Activated CD8-positive, alpha-beta memory T cell treated with anti-CD3 and anti-CD28 coated beads, Interleukin-2, amount 10 ng/mL, durations not matched to agents 7 days and 5 days (primary cell): Measurements from ENCODE around the gene HMCN2. TPM values are rescaled to one million over a fixed set of nuclear protein-coding genes. Genes with fewer than 3 reads are reported as not detected.
"Not testable (repeated sequence)": the region's sequence is repeated elsewhere in the genome, so short reads cannot be mapped to it uniquely, and the experiment has no call there.

Source experiments
- ATAC-seq: fragments of 150-1000 bp; cut with Tn5 transposase; one replicate; pipeline ENCODE4 v1.10.0; 2021; ENCODE audit warnings: moderate library complexity
- CTCF ChIA-PET: fragments of 350-600 bp; sonication (Branson Sonifier 250); formaldehyde crosslinking; loops from one replicate; lab custom pipeline; 2021; ENCODE audit warnings: antibody characterized with exemption; lab: Charles Lee
- DNase-seq: peaks from one replicate; pipeline ENCODE4 v3.0.0-alpha.2; 2020
- H3K27ac Mint-ChIP-seq: one replicate; pipeline ENCODE4 v1.8.0; 2021; ENCODE audit warnings: mild to moderate bottlenecking, mixed read lengths
- H3K27me3 Mint-ChIP-seq: one replicate; pipeline ENCODE4 v1.8.0; 2021; ENCODE audit warnings: mixed read lengths
- H3K36me3 Mint-ChIP-seq: one replicate; pipeline ENCODE4 v1.8.0; 2021; ENCODE audit warnings: mild to moderate bottlenecking, mixed read lengths
- H3K4me1 Mint-ChIP-seq: one replicate; pipeline ENCODE4 v1.8.0; 2021; ENCODE audit warnings: mixed read lengths
- H3K4me3 Mint-ChIP-seq: one replicate; pipeline ENCODE4 v1.8.0; 2021; ENCODE audit warnings: mild to moderate bottlenecking, moderate library complexity, mixed read lengths
- H3K9me3 Mint-ChIP-seq: one replicate; pipeline ENCODE4 v1.8.0; 2022; ENCODE audit warnings: low read depth, mixed read lengths
- total RNA-seq, 2 experiments: library from RNA; stranded (reverse); gene quantifications; one replicate each; pipeline ENCODE4 v1.2.3, GENCODE V29; 2021

The HMCN2 gene
- total RNA-seq, 2 experiments from 2014 or later: not detected

DNA sequence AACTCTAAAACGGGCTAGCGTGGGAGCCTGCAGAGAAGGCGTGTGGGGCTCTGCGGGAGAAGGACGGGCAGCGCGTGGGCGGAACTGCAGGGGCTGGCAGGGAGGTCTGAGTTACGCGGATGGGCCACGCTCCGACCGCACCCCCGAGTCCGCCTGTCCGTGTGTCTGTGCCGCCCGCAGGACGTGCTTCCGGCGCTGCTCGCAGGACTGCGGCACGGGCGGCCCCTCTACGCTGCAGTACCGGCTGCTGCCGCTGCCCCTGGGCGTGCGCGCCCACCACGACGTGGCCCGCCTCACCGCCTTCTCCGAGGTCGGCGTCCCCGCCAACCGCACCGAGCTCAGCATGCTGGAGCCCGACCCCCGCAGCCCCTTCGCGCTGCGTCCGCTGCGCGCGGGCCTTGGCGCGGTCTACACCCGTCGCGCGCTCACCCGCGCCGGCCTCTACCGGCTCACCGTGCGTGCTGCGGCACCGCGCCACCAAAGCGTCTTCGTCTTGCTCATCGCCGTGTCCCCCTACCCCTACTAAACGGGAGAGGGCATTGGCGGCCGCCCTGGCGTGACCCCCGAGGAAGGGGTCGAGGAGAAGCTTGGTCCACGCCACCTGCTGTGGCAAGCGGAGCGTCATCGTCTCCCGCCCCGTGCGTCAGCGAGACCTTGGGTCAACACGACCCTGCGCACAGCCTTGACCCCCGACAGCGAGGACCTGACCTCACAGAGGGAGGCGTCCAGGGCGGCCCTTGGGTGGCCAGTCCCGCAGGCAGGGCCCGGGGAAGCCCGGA lies 167.8 kb downstream of the HMCN2 start:
- Mint-ChIP-seq H3K9me3 (no peaks in the 10 kb centered on the region), H3K27ac (no peak overlapping the region), H3K4me3 (no peak overlapping the region), H3K27me3 (peaks cover 32% of the 10 kb centered on the region), H3K36me3 (no peaks in the 10 kb centered on the region), H3K4me1 (peaks cover 7% of the 10 kb centered on the region)
- DNase-seq (peak; percentile 67), ATAC-seq (peak; percentile 92)
- CTCF ChIA-PET: interaction anchor here (1.7 kb wide), 1 partner anchor 15 kb away, joined by 4 read pairs; no protein-coding TSS in a partner anchor

DNA sequence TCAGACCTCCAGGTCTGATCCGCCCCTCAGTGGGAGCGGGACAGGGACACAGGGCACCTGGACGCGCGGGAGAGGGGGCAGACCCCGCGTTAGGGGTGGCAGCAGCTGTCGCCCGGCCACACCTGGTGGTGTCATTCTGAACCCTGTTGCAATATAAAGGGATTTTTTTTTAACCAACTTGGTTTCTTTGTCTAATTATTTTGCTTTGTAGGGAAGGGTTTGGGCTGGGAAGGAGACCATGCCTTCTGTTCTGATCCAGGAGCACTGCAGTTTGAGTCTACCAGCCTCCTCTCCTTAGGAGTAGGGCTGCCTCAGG lies 168.3 kb downstream of the HMCN2 start:
- Mint-ChIP-seq H3K36me3 (no peaks in the 10 kb centered on the region), H3K27ac (no peak overlapping the region), H3K4me3 (no peak overlapping the region), H3K4me1 (peaks cover 7% of the 10 kb centered on the region), H3K9me3 (no peaks in the 10 kb centered on the region), H3K27me3 (peaks cover 32% of the 10 kb centered on the region)
- CTCF ChIA-PET: interaction anchor here (1.7 kb wide), 1 partner anchor 14 kb away, joined by 4 read pairs; no protein-coding TSS in a partner anchor
- no peak for DNase-seq
- ATAC-seq: no peak

DNA sequence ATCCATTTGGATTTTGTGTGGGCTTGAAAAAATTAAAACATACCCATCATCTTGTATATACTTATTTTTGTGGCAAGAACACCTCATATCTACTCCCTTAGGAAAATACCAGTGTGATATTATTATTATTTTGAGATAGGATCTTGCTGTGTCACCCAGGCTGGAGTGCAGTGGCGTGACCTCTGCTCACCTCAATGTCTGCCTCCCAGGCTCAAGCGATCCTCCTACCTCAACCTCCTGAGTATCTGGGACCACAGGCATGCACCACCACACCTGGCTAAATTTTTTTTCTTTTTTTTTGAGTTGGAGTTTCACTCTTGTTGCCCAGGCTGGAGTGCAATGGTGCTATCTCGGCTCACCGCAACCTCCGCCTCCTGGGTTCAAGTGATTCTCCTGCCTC lies 169.1 kb downstream of the HMCN2 start:
- H3K4me3 Mint-ChIP-seq, ATAC-seq, H3K27ac Mint-ChIP-seq, DNase-seq, H3K9me3 Mint-ChIP-seq, H3K36me3 Mint-ChIP-seq, H3K4me1 Mint-ChIP-seq: not testable (repeated sequence)
- peaks cover 32% of the 10 kb centered on the region for H3K27me3 Mint-ChIP-seq
- CTCF ChIA-PET: interaction anchor here (0.7 kb wide), 1 partner anchor 24 kb away, joined by 3 read pairs; no protein-coding TSS in a partner anchor

DNA sequence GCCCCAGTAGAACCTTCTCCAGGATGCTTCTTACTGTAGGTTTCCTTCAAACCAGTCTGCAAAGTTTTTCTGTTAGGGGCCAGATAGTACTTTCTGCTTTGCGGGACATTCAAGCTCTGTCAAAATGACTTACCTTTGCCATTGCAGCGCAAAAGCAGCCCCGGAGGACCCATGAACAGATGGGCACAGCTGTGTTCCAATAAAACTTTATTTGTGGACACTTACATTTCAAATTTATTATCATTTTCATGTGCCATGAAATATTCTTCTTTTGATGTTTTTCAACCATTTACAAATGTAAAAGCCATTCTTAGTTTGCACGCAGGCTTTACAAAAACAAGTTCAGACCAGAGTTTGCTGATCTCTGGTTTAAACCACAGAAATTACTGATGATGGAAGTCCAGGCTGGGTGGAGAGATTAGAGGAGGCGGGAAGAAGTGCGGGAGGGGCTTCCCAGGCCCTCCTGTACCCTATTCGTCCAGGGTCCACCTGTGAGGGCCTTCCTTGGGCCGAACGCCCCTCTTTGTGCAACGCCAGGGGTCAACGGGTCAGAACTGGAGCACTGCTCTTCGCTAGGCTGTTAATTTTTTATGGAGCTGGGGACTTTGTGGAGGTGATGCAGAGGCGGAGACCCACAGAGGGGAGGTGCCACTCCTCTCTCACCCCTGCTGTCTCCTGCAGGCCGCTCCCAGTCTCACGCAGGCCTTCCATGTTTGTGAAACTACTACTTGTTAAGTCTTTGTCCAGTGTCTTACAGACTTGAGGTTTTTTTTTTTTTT lies 171.6 kb downstream of the HMCN2 start:
- CTCF ChIA-PET: no interaction called here
- Mint-ChIP-seq H3K9me3 (peaks cover 10% of the 10 kb centered on the region), H3K4me3 (no peak overlapping the region), H3K36me3 (peaks cover 4% of the 10 kb centered on the region), H3K27me3 (peaks cover 29% of the 10 kb centered on the region), H3K4me1 (peaks cover 7% of the 10 kb centered on the region), H3K27ac (no peak overlapping the region)
- DNase-seq (no peak), ATAC-seq (no peak)

DNA sequence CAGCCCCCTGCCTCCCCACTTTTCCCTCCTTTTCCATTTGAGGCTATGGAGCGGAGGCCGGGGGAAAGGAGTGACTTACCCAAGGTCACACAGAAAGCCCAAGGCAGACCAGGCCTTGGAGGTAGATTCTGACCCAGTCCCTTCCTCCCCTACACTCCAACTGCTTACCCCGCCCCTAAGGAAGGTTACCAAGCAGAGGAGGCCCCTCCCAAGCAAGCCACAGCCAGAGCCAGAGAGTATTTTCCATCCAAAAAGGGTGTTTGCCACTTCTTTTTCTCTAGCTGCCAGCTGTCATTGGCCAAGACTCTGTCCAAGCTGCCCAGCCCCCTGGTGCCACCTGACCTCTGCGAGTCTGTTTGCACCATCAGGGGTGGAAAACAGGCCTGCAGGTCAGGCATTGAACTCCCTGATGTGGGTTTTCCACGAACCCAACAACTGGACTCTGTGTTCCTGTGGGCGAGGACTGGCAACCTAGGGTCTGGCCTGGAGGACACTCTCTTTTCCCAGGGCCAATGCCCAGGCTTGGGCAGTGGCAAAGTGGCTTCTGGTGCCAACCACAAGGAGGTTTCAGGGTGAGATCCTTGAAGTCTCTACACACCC lies 172.9 kb downstream of the HMCN2 start:
- Mint-ChIP-seq H3K36me3 (peaks cover 4% of the 10 kb centered on the region), H3K4me3 (no peak overlapping the region), H3K27ac (no peak overlapping the region), H3K4me1 (no peaks in the 10 kb centered on the region), H3K27me3 (peaks cover 25% of the 10 kb centered on the region), H3K9me3 (peaks cover 10% of the 10 kb centered on the region)
- CTCF ChIA-PET: no interaction called here
- no peak for ATAC-seq
- no peak for DNase-seq

DNA sequence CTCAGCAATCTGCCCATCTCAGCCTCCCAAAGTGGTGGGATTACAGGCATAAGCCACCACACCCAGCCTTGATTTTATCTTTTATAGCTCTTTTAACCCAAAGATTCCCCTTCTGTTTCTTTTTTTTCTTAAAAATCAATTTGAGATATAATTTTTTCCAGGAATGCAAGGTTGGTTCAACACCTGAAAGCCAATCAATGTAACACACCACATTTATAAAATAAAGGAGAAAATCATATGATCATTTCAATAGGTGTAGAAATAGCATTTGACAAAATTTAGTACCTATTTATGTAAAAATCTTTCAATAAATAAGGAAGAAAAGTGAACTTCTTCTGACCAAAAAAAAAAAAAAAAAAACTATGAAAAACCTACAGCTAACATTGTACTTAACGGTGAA lies 175.5 kb downstream of the HMCN2 start:
- CTCF ChIA-PET: interaction anchor here (0.6 kb wide), 1 partner anchor 258 kb away, joined by 3 read pairs; no protein-coding TSS in a partner anchor
- H3K9me3 Mint-ChIP-seq: peaks cover 10% of the 10 kb centered on the region
- H3K4me1 Mint-ChIP-seq: no peaks in the 10 kb centered on the region
- peaks cover 4% of the 10 kb centered on the region for H3K36me3 Mint-ChIP-seq
- ATAC-seq (no peak), DNase-seq (no peak)
- peaks cover 32% of the 10 kb centered on the region for H3K27me3 Mint-ChIP-seq
- no peak overlapping the region for H3K27ac Mint-ChIP-seq
- H3K4me3 Mint-ChIP-seq: no peak overlapping the region

DNA sequence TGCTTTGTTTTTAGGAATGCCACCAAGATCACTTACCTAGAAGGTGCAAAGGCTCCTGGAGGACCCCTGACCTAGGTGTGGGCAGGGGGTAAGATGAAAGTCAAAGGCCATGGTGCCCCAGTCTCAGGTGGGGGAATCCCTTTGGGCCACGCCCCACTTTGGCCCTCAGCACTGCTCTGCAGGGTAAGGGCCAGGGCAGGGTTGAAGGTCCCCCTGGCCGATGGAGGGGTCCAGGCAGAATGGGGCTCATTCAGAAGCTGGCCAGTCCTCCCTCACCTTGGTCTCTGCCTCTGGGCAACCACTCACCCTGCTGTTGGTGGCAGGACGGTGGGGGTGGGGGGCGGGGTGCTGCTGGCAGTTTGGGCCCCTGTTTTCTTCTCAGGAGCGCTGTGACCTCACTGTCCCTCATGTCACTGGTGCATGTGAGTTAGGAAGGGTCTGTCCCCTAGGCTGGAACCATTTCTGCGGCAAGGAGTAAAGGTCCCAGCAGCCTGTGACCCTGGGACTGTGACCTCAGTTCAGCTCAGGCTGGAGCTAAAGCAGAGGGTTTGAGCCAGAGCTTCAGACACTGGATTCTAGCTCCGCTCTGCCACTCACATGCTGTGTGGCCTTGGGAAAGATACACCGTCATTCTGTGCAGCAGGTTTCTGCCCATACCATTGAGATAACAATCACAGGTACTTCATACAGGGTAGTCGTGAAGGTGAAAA lies 177.3 kb downstream of the HMCN2 start:
- H3K27me3 Mint-ChIP-seq: peaks cover 28% of the 10 kb centered on the region
- no peak overlapping the region for H3K4me3 Mint-ChIP-seq
- CTCF ChIA-PET: no interaction called here
- peaks cover 4% of the 10 kb centered on the region for H3K36me3 Mint-ChIP-seq
- ATAC-seq (no peak), DNase-seq (no peak)
- H3K27ac Mint-ChIP-seq: no peak overlapping the region
- peaks cover 10% of the 10 kb centered on the region for H3K9me3 Mint-ChIP-seq
- H3K4me1 Mint-ChIP-seq: peaks cover 7% of the 10 kb centered on the region

DNA sequence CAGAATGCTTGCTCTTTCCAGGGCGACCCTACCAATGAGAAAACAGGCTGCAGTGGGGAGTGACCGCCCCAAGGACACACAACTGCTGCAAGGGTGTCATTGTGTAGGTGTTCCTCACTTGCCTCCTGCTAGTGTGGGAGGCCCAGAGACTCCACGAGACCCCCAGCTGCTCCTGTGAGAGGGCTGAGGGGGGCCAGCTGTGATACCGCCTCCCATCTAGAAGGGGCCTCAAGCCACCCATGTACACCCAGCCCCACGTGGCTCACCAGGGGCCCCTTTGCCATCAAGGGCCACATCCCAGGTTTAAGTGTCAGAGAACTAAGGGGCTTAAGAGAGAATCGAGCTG lies 177.9 kb downstream of the HMCN2 start:
- Mint-ChIP-seq H3K27me3 (peaks cover 28% of the 10 kb centered on the region), H3K27ac (no peak overlapping the region), H3K9me3 (peaks cover 10% of the 10 kb centered on the region), H3K4me1 (peaks cover 11% of the 10 kb centered on the region), H3K4me3 (no peak overlapping the region), H3K36me3 (peaks cover 4% of the 10 kb centered on the region)
- DNase-seq (no peak), ATAC-seq (no peak)
- CTCF ChIA-PET: no interaction called here

DNA sequence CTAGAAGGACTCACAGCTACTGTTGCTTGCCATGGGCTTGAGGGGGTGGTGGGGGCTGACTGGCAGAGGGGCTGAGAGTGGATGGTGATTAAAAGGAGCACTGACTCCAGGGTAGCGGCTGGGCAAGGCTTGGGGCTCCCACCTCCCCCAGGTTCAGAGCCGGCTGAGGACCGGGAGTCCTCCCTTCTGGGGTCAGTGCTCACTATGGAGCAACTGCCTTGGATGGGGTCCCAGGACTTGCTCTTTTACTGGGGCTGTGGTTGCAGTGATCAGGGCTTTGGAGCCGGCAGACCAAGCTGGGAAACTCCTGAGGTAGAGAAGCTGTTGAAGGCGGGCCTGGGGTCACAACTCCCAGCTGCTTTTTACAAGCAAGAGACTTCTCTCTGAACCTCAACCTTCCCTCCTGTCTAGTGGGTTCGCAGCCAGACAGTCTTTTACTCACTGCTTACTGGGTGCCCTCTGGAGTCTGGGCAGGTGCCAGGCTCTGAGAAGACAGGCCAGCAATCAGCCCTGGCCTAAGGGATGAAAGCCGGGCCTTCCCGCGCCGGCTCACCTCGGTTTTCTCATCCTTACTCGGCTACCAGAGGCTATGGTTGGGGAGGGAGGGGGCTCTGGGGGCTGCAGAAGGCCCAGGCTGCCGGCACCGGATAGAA lies 178.4 kb downstream of the HMCN2 start:
- H3K4me1 Mint-ChIP-seq: peaks cover 14% of the 10 kb centered on the region
- H3K36me3 Mint-ChIP-seq: peaks cover 4% of the 10 kb centered on the region
- H3K9me3 Mint-ChIP-seq: peaks cover 10% of the 10 kb centered on the region
- H3K27ac Mint-ChIP-seq: no peak overlapping the region
- H3K4me3 Mint-ChIP-seq: no peak overlapping the region
- CTCF ChIA-PET: no interaction called here
- DNase-seq (no peak), ATAC-seq (no peak)
- H3K27me3 Mint-ChIP-seq: peaks cover 28% of the 10 kb centered on the region

DNA sequence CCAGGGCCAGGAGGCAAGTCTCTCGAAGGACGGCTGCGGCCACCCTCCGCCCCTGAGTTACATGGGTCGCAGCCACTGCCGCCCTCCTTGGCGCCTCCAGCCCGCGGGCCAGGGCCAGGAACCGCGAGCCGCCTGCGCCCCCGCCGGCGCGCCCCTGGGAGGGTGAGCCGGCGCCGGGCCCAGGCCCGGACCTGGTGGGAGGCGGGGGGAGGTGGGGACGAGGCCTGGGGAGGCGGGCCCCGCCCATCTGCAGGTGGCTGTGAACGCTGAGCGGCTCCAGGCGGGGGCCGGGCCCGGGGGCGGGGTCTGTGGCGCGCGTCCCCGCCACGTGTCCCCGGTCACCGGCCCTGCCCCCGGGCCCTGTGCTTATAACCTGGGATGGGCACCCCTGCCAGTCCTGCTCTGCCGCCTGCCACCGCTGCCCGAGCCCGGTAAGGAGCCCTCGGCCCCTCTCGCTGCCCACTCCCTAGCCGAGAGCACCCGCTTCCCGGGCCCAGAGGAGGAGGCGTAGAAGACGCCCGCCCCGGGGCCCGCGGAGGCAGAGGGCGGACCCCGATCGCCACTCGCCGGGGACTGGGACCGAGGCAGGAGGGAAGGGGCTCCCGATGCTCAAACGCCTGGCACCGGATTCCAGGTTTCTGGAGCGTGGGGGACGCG lies 179.1 kb downstream of the HMCN2 start, which contains the start of gene ASS1:
Gene ASS1, plus strand, starts transcription at position 397 of the 657 bp plus-strand sequence. CDS start 7,268 bp downstream, outside the sequence.
- peak; percentile 51 for DNase-seq
- Mint-ChIP-seq H3K9me3 (peaks cover 8% of the 10 kb centered on the region), H3K27ac (no peak within 1 kb of the TSS), H3K4me3 (peak within 1 kb of the TSS; percentile 18), H3K27me3 (peaks cover 28% of the 10 kb centered on the region), H3K4me1 (peaks cover 14% of the 10 kb centered on the region), H3K36me3 (peaks cover 2% of the 10 kb centered on the region)
- ATAC-seq: peak; percentile 80
- CTCF ChIA-PET: no interaction called here

DNA sequence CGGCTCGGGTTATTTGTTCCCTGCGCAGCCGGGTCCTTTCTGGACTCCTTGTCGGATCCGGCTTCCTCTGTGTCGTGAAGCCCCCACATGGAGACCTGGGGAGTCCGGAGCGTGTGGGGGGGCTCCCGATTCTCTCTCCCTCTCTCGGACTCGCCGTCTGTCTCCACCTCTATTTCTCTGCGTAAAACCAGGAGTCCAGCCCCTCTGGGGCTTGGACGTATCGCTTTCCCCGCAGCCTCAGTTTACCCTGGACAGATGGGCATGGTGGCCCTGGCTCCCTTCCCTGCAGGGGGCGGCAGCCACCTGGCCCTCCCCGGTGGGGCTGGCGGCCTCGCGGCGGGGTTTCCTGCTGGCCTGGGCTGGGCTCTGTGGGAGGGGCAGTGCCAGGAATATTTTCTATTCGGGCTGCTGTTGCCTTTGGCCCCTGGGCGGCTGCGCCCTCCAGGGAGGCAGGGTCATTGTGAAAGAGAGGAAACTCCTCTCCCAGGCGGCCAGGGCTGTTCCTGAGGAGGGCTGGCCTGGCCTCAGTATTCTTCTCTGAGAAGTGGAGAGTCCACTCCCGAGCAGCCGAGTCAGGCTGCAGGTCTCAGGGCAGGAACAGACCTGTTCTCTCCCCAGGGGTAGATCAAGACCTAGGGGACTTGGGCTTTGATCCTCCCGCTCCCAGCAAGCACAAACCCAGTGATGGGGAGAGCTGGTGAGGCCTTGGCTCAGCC lies 179.9 kb downstream of the HMCN2 start:
- H3K27me3 Mint-ChIP-seq: peaks cover 28% of the 10 kb centered on the region
- no peak overlapping the region for H3K27ac Mint-ChIP-seq
- ATAC-seq: no peak
- CTCF ChIA-PET: no interaction called here
- H3K4me1 Mint-ChIP-seq: peaks cover 14% of the 10 kb centered on the region
- H3K4me3 Mint-ChIP-seq: peak overlapping the region; percentile 18
- peaks cover 8% of the 10 kb centered on the region for H3K9me3 Mint-ChIP-seq
- no peak for DNase-seq
- peaks cover 2% of the 10 kb centered on the region for H3K36me3 Mint-ChIP-seq
